Effector CD4-positive, alpha-beta T cell (primary cell): Measurements from ENCODE around the gene C10orf120.
A peak's percentile ranks its signal among the peaks of the same experiment; 100 is the strongest.

ENCODE experiments used
- DNase-seq: peaks from one replicate; pipeline ENCODE4 v3.0.0-alpha.2; 2020

Gene C10orf120

GRCh38 chr10:122703483-122704448 is 4.1 kb upstream of the C10orf120 start:
- peak; percentile 36 for DNase-seq

GRCh38 chr10:122702275-122702674 is 2.6 kb upstream of the C10orf120 start:
- DNase-seq = no peak

GRCh38 chr10:122701652-122702051 is 2.0 kb upstream of the C10orf120 start:
- no peak for DNase-seq

- DNase-seq = no peak
Measured at GRCh38 chr10:122696687-122697086, 3.0 kb downstream of the C10orf120 start.

GRCh38 chr10:122692744-122693143 is 6.9 kb downstream of the C10orf120 start:
- DNase-seq = no peak

GRCh38 chr10:122689146-122689820 is 10.4 kb downstream of the C10orf120 start:
- DNase-seq = no peak

GRCh38 chr10:122688293-122688989 is 11.2 kb downstream of the C10orf120 start:
- no peak for DNase-seq

- no peak for DNase-seq
Measured at GRCh38 chr10:122682522-122682921, 17.1 kb downstream of the C10orf120 start.

GRCh38 chr10:122678266-122678665 is 21.4 kb downstream of the C10orf120 start:
- DNase-seq = no peak

- DNase-seq = no peak
Measured at GRCh38 chr10:122675278-122675677, 24.4 kb downstream of the C10orf120 start.

- DNase-seq = no peak
Measured at GRCh38 chr10:122674781-122675180, 24.9 kb downstream of the C10orf120 start.

- no peak for DNase-seq
Measured at GRCh38 chr10:122673731-122674130, 25.9 kb downstream of the C10orf120 start.

GRCh38 chr10:122673269-122673668 is 26.4 kb downstream of the C10orf120 start:
- DNase-seq = no peak

GRCh38 chr10:122672655-122673054 is 27.0 kb downstream of the C10orf120 start:
- no peak for DNase-seq

- DNase-seq = no peak
Measured at GRCh38 chr10:122671355-122671754, 28.3 kb downstream of the C10orf120 start.

- DNase-seq = no peak
Measured at GRCh38 chr10:122669842-122670241, 29.8 kb downstream of the C10orf120 start.

- no peak for DNase-seq
Measured at GRCh38 chr10:122669045-122669444, 30.6 kb downstream of the C10orf120 start.

- no peak for DNase-seq
Measured at GRCh38 chr10:122665946-122666345, 33.7 kb downstream of the C10orf120 start.

GRCh38 chr10:122665329-122665860 is 34.3 kb downstream of the C10orf120 start:
- DNase-seq = no peak

GRCh38 chr10:122664501-122664900 is 35.1 kb downstream of the C10orf120 start:
- DNase-seq = no peak

GRCh38 chr10:122663516-122664130 is 36.0 kb downstream of the C10orf120 start:
- no peak for DNase-seq

- DNase-seq = no peak
Measured at GRCh38 chr10:122662231-122662630, 37.4 kb downstream of the C10orf120 start.

- no peak for DNase-seq
Measured at GRCh38 chr10:122660696-122661095, 39.0 kb downstream of the C10orf120 start.
